Neuron (in vitro differentiated cells): ENCODE data around the gene PIEZO2.

ENCODE experiments used
- H2AFZ ChIP-seq: one replicate; pipeline ENCODE4 v1.6.1; 2013; ENCODE audit warnings: low read depth, mild to moderate bottlenecking, inconsistent platforms, low read length, moderate library complexity
- H3K27me3 ChIP-seq: one replicate; pipeline ENCODE4 v1.6.1; 2013; ENCODE audit warnings: low read length; ENCODE audit not compliant: insufficient read depth
- H3K36me3 ChIP-seq: one replicate; pipeline ENCODE4 v1.6.1; 2013; ENCODE audit warnings: low read length; ENCODE audit not compliant: insufficient read depth
- H3K4me1 ChIP-seq: one replicate; pipeline ENCODE4 v1.6.1; 2013; ENCODE audit warnings: low read length; ENCODE audit not compliant: insufficient read depth
- H3K4me3 ChIP-seq: 2 replicates; pipeline ENCODE4 v1.5.1; 2013; ENCODE audit warnings: mild to moderate bottlenecking, low read length, moderate library complexity
- H3K9me3 ChIP-seq: one replicate; pipeline ENCODE4 v1.6.1; 2013; ENCODE audit warnings: low read length

The PIEZO2 gene

DNA sequence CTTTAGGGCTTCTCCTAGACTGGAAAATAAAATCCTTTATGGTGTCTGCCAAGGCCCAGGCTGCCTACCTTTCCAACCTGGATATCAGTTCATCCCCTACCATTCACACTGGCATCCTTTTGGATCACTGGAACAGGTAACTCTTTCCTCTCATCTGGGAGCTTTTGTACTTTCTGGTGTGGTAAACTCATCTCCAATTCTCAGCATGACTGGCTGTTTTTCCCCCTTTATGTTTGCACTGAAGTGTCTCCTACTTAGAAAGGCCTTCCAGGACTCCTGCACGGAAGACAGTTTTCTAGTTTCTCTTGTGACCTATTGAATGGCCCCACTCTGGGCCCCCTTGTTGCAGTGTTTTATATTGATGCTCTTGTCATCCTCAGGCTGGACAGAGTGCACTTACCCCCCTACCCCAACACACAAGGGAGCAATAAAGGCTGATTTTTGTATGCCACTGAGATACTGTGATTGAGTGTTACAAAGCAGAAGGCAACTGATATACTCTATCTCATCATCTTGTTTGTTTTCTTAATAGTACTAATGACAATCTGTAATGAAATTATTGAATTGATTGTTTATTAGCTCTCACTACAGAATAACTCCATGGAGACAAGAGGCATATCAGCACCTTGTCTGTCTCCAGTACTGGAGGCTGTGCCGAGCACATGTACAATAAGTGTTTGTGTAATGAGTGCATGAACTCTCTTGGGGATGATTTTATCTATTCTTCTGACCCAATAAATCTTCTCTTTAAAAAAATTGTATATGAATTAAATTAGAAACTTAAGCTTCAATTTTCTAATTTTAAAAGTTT, 129.9 kb downstream of the PIEZO2 start:
- Histone ChIP-seq H3K36me3 (no peaks in the 10 kb centered on the region), H3K4me3 (no peak overlapping the region), H2AFZ (no peak overlapping the region), H3K27me3 (no peaks in the 10 kb centered on the region), H3K4me1 (no peaks in the 10 kb centered on the region), H3K9me3 (no peaks in the 10 kb centered on the region)

DNA sequence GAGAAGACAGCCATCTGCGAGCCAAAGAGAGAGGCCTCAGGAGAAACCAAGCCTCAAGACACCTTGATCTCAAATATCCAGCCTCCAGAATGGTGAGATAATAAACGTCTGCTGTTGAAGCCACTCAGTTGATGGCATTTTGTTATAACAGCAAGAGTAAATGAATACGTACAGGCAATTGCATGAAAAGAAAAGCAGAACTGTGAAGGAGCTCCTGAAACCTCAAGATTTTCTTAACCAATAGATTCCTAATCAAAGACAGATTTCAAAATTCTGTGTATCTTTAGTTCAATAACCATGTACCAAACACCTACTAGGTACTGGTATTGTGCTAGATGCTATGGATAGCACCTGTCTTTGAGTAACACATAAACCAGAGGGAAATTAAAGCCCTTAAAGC, 139.5 kb downstream of the PIEZO2 start:
- H3K9me3 ChIP-seq = no peaks in the 10 kb centered on the region
- no peaks in the 10 kb centered on the region for H3K36me3 ChIP-seq
- H3K27me3 ChIP-seq = no peaks in the 10 kb centered on the region
- H3K4me1 ChIP-seq = peaks cover 14% of the 10 kb centered on the region
- H3K4me3 ChIP-seq = no peak overlapping the region
- H2AFZ ChIP-seq = no peak overlapping the region

GRCh38 chr18:11009147-11009546, 140.2 kb downstream of the PIEZO2 start:
- no peaks in the 10 kb centered on the region for H3K9me3 ChIP-seq
- H3K36me3 ChIP-seq = no peaks in the 10 kb centered on the region
- H3K4me3 ChIP-seq = no peak overlapping the region
- no peak overlapping the region for H2AFZ ChIP-seq
- peaks cover 14% of the 10 kb centered on the region for H3K4me1 ChIP-seq
- H3K27me3 ChIP-seq = no peaks in the 10 kb centered on the region

DNA sequence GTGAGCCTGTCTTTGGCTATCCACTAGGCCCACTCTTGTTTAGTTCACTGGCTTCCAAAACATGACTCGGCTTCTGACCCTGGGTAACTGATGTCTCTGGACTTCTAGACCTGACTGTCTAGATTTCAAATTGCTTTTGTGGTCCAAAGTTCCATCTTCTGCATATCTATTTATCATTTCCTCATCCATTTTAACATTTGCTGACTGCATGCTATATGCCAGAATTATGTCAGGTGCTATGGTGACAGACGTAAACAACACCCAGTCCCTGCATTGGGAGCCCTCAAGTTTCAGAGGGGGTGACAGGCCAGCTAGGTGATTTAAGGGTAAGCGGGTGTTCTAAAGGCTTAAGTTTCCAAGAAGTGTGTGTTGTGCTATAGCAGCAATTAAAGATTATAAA, 140.9 kb downstream of the PIEZO2 start:
- Histone ChIP-seq H3K9me3 (no peaks in the 10 kb centered on the region), H3K4me3 (no peak overlapping the region), H2AFZ (no peak overlapping the region), H3K36me3 (no peaks in the 10 kb centered on the region), H3K4me1 (peaks cover 14% of the 10 kb centered on the region), H3K27me3 (no peaks in the 10 kb centered on the region)

DNA sequence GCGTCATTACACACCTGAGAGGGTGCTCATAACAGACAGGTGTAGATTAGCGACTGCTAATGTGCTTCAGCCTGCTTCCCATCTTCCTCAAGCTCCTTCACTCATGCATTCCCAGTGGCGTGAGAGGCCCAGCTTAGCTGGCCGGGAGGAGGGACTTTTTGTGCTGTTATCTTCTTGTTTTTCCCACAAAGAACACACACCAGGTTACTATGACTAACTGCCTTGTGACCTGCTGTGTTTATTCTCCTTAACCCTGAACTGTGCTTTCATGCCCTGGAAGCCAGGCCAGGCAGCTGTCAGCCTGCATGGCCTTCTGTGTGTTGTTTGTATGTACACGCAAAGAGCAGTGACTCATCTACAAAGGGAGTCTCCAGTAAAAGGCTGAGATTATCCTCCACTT, 143.8 kb downstream of the PIEZO2 start:
- Histone ChIP-seq H2AFZ (peak overlapping the region; percentile 5), H3K36me3 (no peaks in the 10 kb centered on the region), H3K4me3 (no peak overlapping the region), H3K27me3 (no peaks in the 10 kb centered on the region), H3K4me1 (peaks cover 14% of the 10 kb centered on the region), H3K9me3 (no peaks in the 10 kb centered on the region)

- no peak overlapping the region for H2AFZ ChIP-seq
- no peak overlapping the region for H3K4me3 ChIP-seq
- H3K27me3 ChIP-seq = no peaks in the 10 kb centered on the region
- no peaks in the 10 kb centered on the region for H3K9me3 ChIP-seq
- H3K36me3 ChIP-seq = no peaks in the 10 kb centered on the region
- H3K4me1 ChIP-seq = peaks cover 14% of the 10 kb centered on the region
These were observed 144.4 kb downstream of the PIEZO2 start for GRCh38 chr18:11004951-11005350.

GRCh38 chr18:11004294-11004693, 145.1 kb downstream of the PIEZO2 start:
- H3K36me3 ChIP-seq = no peaks in the 10 kb centered on the region
- no peak overlapping the region for H3K4me3 ChIP-seq
- no peaks in the 10 kb centered on the region for H3K9me3 ChIP-seq
- H3K27me3 ChIP-seq = no peaks in the 10 kb centered on the region
- peaks cover 14% of the 10 kb centered on the region for H3K4me1 ChIP-seq
- no peak overlapping the region for H2AFZ ChIP-seq

GRCh38 chr18:11002796-11003195, 146.6 kb downstream of the PIEZO2 start:
- H3K36me3 ChIP-seq = no peaks in the 10 kb centered on the region
- no peak overlapping the region for H3K4me3 ChIP-seq
- H3K27me3 ChIP-seq = no peaks in the 10 kb centered on the region
- no peak overlapping the region for H2AFZ ChIP-seq
- peaks cover 14% of the 10 kb centered on the region for H3K4me1 ChIP-seq
- no peaks in the 10 kb centered on the region for H3K9me3 ChIP-seq

DNA sequence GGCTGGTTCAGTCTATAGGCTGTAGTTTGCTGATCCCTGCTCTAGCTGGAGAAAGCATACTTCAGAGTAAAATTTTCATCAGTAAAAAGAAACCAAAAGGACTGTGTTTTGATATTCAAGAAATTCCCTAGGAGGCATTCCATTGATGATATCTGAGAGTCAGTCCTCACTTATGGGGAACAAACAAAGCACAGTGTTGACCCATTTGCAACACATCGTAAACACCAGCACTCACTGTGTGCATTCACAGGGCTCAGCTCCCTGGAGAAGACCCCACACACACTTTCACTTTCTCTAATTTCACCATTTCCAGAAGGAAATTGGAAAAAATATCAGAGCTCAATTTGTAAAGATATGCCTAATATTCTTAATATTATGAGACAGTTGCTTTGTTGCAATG, 147.1 kb downstream of the PIEZO2 start:
- H3K4me1 ChIP-seq = peaks cover 14% of the 10 kb centered on the region
- no peaks in the 10 kb centered on the region for H3K9me3 ChIP-seq
- no peak overlapping the region for H3K4me3 ChIP-seq
- no peak overlapping the region for H2AFZ ChIP-seq
- H3K36me3 ChIP-seq = no peaks in the 10 kb centered on the region
- no peaks in the 10 kb centered on the region for H3K27me3 ChIP-seq

- Histone ChIP-seq H3K4me1 (peaks cover 2% of the 10 kb centered on the region), H3K27me3 (no peaks in the 10 kb centered on the region), H3K9me3 (no peaks in the 10 kb centered on the region), H3K4me3 (no peak overlapping the region), H2AFZ (no peak overlapping the region), H3K36me3 (no peaks in the 10 kb centered on the region)
These were observed 149.3 kb downstream of the PIEZO2 start for GRCh38 chr18:11000071-11000470.

DNA sequence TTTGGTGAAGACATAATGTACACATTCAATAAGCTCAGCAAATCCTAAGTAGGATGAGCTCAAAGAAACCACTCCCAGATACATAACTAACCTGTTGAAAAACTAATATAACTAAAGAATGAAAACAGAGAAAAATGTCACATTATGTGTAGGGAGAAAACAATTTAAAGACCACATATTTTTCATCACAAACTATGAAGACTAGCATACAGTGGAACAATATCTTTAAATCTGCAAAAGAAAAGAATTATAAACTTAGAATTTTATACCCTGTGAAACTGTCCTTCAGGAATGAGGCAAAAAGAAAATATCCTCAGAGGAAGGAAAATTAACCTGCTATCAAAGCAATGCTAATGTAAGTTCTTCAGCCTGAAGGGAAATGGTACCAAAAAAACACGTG, 151.5 kb downstream of the PIEZO2 start:
- Histone ChIP-seq H3K4me3 (no peak overlapping the region), H3K9me3 (no peaks in the 10 kb centered on the region), H3K4me1 (no peaks in the 10 kb centered on the region), H3K36me3 (no peaks in the 10 kb centered on the region), H3K27me3 (no peaks in the 10 kb centered on the region), H2AFZ (no peak overlapping the region)

GRCh38 chr18:10995550-10995949, 153.8 kb downstream of the PIEZO2 start:
- no peaks in the 10 kb centered on the region for H3K9me3 ChIP-seq
- no peak overlapping the region for H2AFZ ChIP-seq
- H3K36me3 ChIP-seq = no peaks in the 10 kb centered on the region
- H3K27me3 ChIP-seq = no peaks in the 10 kb centered on the region
- H3K4me3 ChIP-seq = no peak overlapping the region
- no peaks in the 10 kb centered on the region for H3K4me1 ChIP-seq

- Histone ChIP-seq H3K9me3 (no peaks in the 10 kb centered on the region), H3K36me3 (no peaks in the 10 kb centered on the region), H3K27me3 (no peaks in the 10 kb centered on the region), H3K4me3 (no peak overlapping the region), H2AFZ (no peak overlapping the region), H3K4me1 (no peaks in the 10 kb centered on the region)
These were observed 159.9 kb downstream of the PIEZO2 start for GRCh38 chr18:10989486-10989885.

DNA sequence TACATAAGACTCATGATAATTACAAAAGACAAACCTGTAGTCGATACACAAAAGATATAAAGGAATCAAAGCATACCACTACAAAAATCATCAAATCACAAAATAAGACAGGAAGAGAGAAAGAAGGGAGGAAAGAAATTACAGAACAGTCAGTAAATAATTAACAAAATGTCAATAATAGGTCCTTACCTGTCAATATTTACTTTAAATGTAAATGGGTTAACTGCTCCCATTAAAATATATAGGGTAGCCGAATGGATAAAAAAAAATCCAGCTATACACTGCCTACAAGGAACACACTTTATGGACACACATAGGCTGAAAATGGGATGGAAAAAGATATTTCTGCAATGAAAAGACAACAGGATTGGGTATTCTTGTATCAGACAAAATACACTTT, 163.7 kb downstream of the PIEZO2 start:
- Histone ChIP-seq H3K9me3 (peaks cover 2% of the 10 kb centered on the region), H3K27me3 (no peaks in the 10 kb centered on the region), H3K4me3 (no peak overlapping the region), H2AFZ (no peak overlapping the region), H3K36me3 (no peaks in the 10 kb centered on the region), H3K4me1 (no peaks in the 10 kb centered on the region)
